Heart right ventricle (tissue), 16 donors: ENCODE measurements around the gene SCLT1. TPM values are rescaled to one million over a fixed set of nuclear protein-coding genes. Genes with fewer than 3 reads are reported as not detected.

Source experiments
- ATAC-seq, 8 donors: fragments of 200-7000 bp; cut with Tn5 transposase; one replicate each; pipeline ENCODE4 v1.9.1; 2020; ENCODE audit warnings: mild to moderate bottlenecking in 8 of 8, moderate library complexity in 8 of 8, moderate number of reproducible peaks in 1 of 8
- DNase-seq, 2 donors: peaks; one replicate each; pipeline ENCODE4 v3.0.0-alpha.2; 2020
- H3K27ac ChIP-seq, 10 donors: fragments of 200-600 bp; sonication (generic) in 2 of 10; one replicate each; pipeline versions ENCODE4 v1.5.0 to v1.8.0; 2020 to 2022; ENCODE audit warnings: mild to moderate bottlenecking in 3 of 10
- H3K27me3 ChIP-seq, 7 donors: fragments of 200-600 bp; one replicate each; pipeline ENCODE4 v1.8.0; 2021 to 2022; ENCODE audit warnings: mild to moderate bottlenecking in 2 of 7
- H3K36me3 ChIP-seq, 9 donors: fragments of 200-600 bp; sonication (generic) in 1 of 9; one replicate each; pipeline versions ENCODE4 v1.5.0 to v1.8.0; 2020 to 2022; ENCODE audit warnings: mild to moderate bottlenecking in 2 of 9
- H3K4me1 ChIP-seq, 9 donors: fragments of 200-600 bp; sonication (generic) in 1 of 9; one replicate each; pipeline versions ENCODE4 v1.5.0 to v1.8.0; 2020 to 2022; ENCODE audit warnings: mild to moderate bottlenecking in 4 of 9
- H3K4me3 ChIP-seq, 10 donors: fragments of 200-600 bp; sonication (generic) in 2 of 10; one replicate each; pipeline versions ENCODE4 v1.5.0 to v1.8.0; 2020 to 2022; ENCODE audit warnings: mild to moderate bottlenecking in 7 of 10, moderate library complexity in 2 of 10
- H3K9me3 ChIP-seq, 11 donors: fragments of 200-600 bp in 10 of 11; sonication (generic) in 2 of 11; one replicate each; pipeline versions ENCODE4 v1.5.0 to v1.8.0; 2013 to 2022; ENCODE audit warnings: mild to moderate bottlenecking in 2 of 11, control low read depth in 1 of 11, moderate library complexity in 1 of 11
- WGBS, 2 donors: extraction: QIAGEN DNeasy Blood & Tissue Kit; methylation state at CpG; one replicate each; pipeline ENCODE4 v1.1.7; 2013; ENCODE audit warnings: inconsistent platforms in 1 of 2; 5-methylcytosine and 5-hydroxymethylcytosine counted together
- intact Hi-C, 10 donors: fragments of 100-400 bp; cut with DNase I; formaldehyde crosslinking; loops; one replicate each; pipeline versions ENCODE4 v1.11.1 to v1.14.2; 2022
- polyA plus RNA-seq, 2 donors: library from polyadenylated mRNA; stranded (reverse); fragments of 200-250 nt; gene quantifications; one replicate each; pipeline ENCODE4 v1.2.3, GENCODE V29; 2013
- total RNA-seq, 10 donors: library from RNA; stranded (reverse); fragmentation: NEBNext Ultra II Directional in 3 of 10; extraction: Animal tissue kit (Norgen Biotek cat#: 25700) in 3 of 10; gene quantifications; one replicate each; pipeline versions ENCODE4 v1.2.1 to v1.2.4, GENCODE V29; 2021 to 2023
- TF ChIP-seq, protein P1 (sequence below), 9 donors: fragments of 200-600 bp; sonication (generic) in 2 of 9; IDR thresholded peaks; one replicate each; pipeline versions ENCODE4 v1.5.0 to v1.8.0; 2021 to 2022; ENCODE audit warnings: antibody characterized with exemption in 9 of 9, mild to moderate bottlenecking in 5 of 9, moderate library complexity in 1 of 9
- donor health status: Arrhythmogenic right ventricular cardiomyopathy.
- donor health status: ischemic (EF 13 %, LVEDD 7.1; RV severe dilation, severe dysfunction).
- donor health status: healthy with polysubstance abuse.
- donor health status: DM: no; HTN: yes; CAD: no.
- donor health status: DM: no; HTN: no; CAD: no.
- donor health status: ischemic (EF 25% LVEDD 6.9; RV normal size, moderate dysfunction).
- donor health status: ischemic (EF 25% LVEDD 5.7; RV mildly dilated, moderate dysfunction).
- donor health status: healthy.
- donor health status: DM: yes; HTN: yes; CAD: no.
- donor health status: Ischemic cardiomyopathy.
- donor health status: ischemic (EF 35%, LVEDD 5.7; RV mildly dilated, moderate dysfunction).
- donor health status: nonischemic (EF 11% LVEDD 7.7; RV severe dilation, severe dysfunction).
- donor health status: DM: yes; HTN: yes; CAD: no.
- donor health status: PGD.
- donor health status: ischemic (EF 29% LVEDD 5.4; RV normal size, mild dysfunction).
- donor health status: nonischemic (EF 23%, LVEDD 6.1; RV moderate dilation, normal function).

SCLT1 gene
- total and polyA plus RNA-seq, 12 donors, result 3.0 to 12.4 (median 9.9) TPM

GRCh38 chr4:129037093-129037492 lies 56.2 kb downstream of the SCLT1 start:
- TF ChIP-seq, protein P1, sequence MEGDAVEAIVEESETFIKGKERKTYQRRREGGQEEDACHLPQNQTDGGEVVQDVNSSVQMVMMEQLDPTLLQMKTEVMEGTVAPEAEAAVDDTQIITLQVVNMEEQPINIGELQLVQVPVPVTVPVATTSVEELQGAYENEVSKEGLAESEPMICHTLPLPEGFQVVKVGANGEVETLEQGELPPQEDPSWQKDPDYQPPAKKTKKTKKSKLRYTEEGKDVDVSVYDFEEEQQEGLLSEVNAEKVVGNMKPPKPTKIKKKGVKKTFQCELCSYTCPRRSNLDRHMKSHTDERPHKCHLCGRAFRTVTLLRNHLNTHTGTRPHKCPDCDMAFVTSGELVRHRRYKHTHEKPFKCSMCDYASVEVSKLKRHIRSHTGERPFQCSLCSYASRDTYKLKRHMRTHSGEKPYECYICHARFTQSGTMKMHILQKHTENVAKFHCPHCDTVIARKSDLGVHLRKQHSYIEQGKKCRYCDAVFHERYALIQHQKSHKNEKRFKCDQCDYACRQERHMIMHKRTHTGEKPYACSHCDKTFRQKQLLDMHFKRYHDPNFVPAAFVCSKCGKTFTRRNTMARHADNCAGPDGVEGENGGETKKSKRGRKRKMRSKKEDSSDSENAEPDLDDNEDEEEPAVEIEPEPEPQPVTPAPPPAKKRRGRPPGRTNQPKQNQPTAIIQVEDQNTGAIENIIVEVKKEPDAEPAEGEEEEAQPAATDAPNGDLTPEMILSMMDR (IDR thresholded peaks at IDR 0.05), result no peak
- DNase-seq, result no peak
- intact Hi-C loops, result no loop called here
- peaks cover 0 to 7% (median under 1%) of the 10 kb centered on the region in 11 donors for H3K9me3 ChIP-seq
- H3K27me3 ChIP-seq, result no peaks in the 10 kb centered on the region
- H3K4me1 ChIP-seq, result peaks cover 0 to 14% (median 0%) of the 10 kb centered on the region in 9 donors
- peak in 2 of 8 donors; percentile 50 to 55 for ATAC-seq
- 62 to 66% methylated on average over 1 of the region's 1 CpG for WGBS, 2 donors
- H3K27ac ChIP-seq, result no peak overlapping the region
- no peak overlapping the region for H3K4me3 ChIP-seq
- peaks cover 0 to 27% (median 0%) of the 10 kb centered on the region in 9 donors for H3K36me3 ChIP-seq

- H3K36me3 ChIP-seq, result peaks cover 0 to 10% (median 0%) of the 10 kb centered on the region in 9 donors
- peaks cover 0 to 56% (median 12%) of the 10 kb centered on the region in 11 donors for H3K9me3 ChIP-seq
- TF ChIP-seq, protein P1 (IDR thresholded peaks at IDR 0.05), result no peak
- no peak overlapping the region for H3K27ac ChIP-seq
- WGBS, 2 donors, result 96 to 99% methylated on average over 5 of the region's 5 CpGs
- intact Hi-C loops, result no loop called here
- no peaks in the 10 kb centered on the region for H3K4me1 ChIP-seq
- DNase-seq (no peak), ATAC-seq (peak in 3 of 8 donors; percentile 19 to 27 (median 21))
- no peaks in the 10 kb centered on the region for H3K27me3 ChIP-seq
- H3K4me3 ChIP-seq, result no peak overlapping the region
These were observed 78.5 kb downstream of the SCLT1 start for GRCh38 chr4:129014566-129015509.

DNA sequence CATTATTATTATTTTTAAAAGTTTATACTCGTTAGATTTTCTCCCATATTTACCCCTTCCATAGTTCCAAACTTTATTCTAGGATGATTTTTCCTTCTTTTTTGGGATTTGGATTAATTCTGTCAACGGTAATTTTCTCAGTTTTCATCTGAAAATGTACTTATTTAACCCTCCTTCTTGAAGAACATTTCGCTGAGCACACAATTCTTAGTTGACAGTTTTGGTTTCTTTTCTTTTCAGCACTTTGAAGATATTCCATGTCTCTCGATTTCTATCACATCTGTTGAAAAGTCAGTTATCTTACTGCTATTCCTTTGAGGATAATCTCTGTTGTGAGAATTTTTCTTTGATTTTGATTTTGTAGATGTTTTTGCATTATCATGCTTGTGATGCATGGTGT lies 85.2 kb downstream of the SCLT1 start:
- Histone ChIP-seq H3K4me3 (no peak overlapping the region), H3K4me1 (no peaks in the 10 kb centered on the region), H3K27me3 (no peaks in the 10 kb centered on the region), H3K27ac (no peak overlapping the region), H3K9me3 (peaks cover 0 to 77% (median 21%) of the 10 kb centered on the region in 11 donors), H3K36me3 (no peaks in the 10 kb centered on the region)
- TF ChIP-seq, protein P1 (IDR thresholded peaks at IDR 0.05), result no peak
- DNase-seq (no peak), ATAC-seq (no peak)
- intact Hi-C loops, result no loop called here
- WGBS, 2 donors, result 93 to 94% methylated on average over 4 of the region's 4 CpGs

- no peak overlapping the region for H3K4me3 ChIP-seq
- H3K4me1 ChIP-seq, result no peaks in the 10 kb centered on the region
- peaks cover 0 to 27% (median 4%) of the 10 kb centered on the region in 11 donors for H3K9me3 ChIP-seq
- no peak for DNase-seq
- peaks cover 0 to 59% (median 10%) of the 10 kb centered on the region in 9 donors for H3K36me3 ChIP-seq
- H3K27me3 ChIP-seq, result no peaks in the 10 kb centered on the region
- ATAC-seq, result no peak
- TF ChIP-seq, protein P1 (IDR thresholded peaks at IDR 0.05), result no peak
- 93 to 98% methylated on average over 4 of the region's 4 CpGs for WGBS, 2 donors
- H3K27ac ChIP-seq, result no peak overlapping the region
- intact Hi-C loops, result no loop called here
These were observed 106.4 kb downstream of the SCLT1 start for GRCh38 chr4:128986908-128987307.
